Measurements from ENCODE around the gene MLF1. TPM values are rescaled to one million over a fixed set of nuclear protein-coding genes. Genes with fewer than 3 reads are reported as not detected.

MLF1 gene
- total RNA-seq, 1 experiment from 2014 or later, result 20.4 TPM

GRCh38 chr3:158652463-158652862 is 81.5 kb downstream of the MLF1 start:
- WGBS (ENCODE audit: extremely low coverage, insufficient read length, low lambda C conversion rate), result no CpG with 5 or more reads among the region's 3 CpGs
- Histone ChIP-seq H4K91ac (ENCODE audit: insufficient read length, low read depth, low read length) (no peak overlapping the region), H4K8ac (replicated peaks; ENCODE audit: insufficient read length, low read depth, low read length) (no peak overlapping the region), H3T11ph (ENCODE audit: low read length) (no peak overlapping the region), H2BK15ac (ENCODE audit: low read depth, low read length) (no peak overlapping the region), H3K23me2 (ENCODE audit: insufficient read length, low read depth, low read length, poor library complexity, severe bottlenecking) (no peaks in the 10 kb centered on the region), H2BK5ac (ENCODE audit: insufficient read length, low read length) (no peak overlapping the region), H3K14ac (ENCODE audit: insufficient read depth, low read length) (no peak overlapping the region), H3K56ac (ENCODE audit: insufficient read length, low read depth, low read length) (no peak overlapping the region), H3K18ac (ENCODE audit: insufficient read length, low read depth, low read length) (no peak overlapping the region), H3K79me2 (ENCODE audit: insufficient read depth, low read length) (no peaks in the 10 kb centered on the region), H3K4ac (ENCODE audit: low read depth, low read length) (no peak overlapping the region), H3K9ac (ENCODE audit: extremely low read depth, insufficient read length, low read length) (no peak overlapping the region), H3K9me3 (ENCODE audit: control insufficient read depth, low read depth, low read length) (no peaks in the 10 kb centered on the region), H3K79me1 (ENCODE audit: insufficient read depth, low read depth, low read length, poor library complexity, severe bottlenecking) (no peaks in the 10 kb centered on the region), H2BK12ac (ENCODE audit: insufficient read length, low read depth, low read length) (no peak overlapping the region), H3K27me3 (ENCODE audit: insufficient read depth, low read length) (no peaks in the 10 kb centered on the region), H3K27ac (ENCODE audit: insufficient read length, low read depth, low read length) (no peak overlapping the region), H2BK20ac (ENCODE audit: low read depth, low read length, poor library complexity, severe bottlenecking) (no peak overlapping the region), H4K20me1 (ENCODE audit: control insufficient read depth, insufficient read depth, insufficient read length) (no peaks in the 10 kb centered on the region), H3K23ac (ENCODE audit: insufficient read length, low read depth, low read length) (no peak overlapping the region), H4K5ac (ENCODE audit: insufficient read length, low read depth, low read length) (no peak overlapping the region), H3K4me2 (ENCODE audit: insufficient read depth, insufficient read length, low read length) (no peak overlapping the region), H3K4me1 (ENCODE audit: insufficient read depth, low read length) (no peaks in the 10 kb centered on the region), H2AFZ (ENCODE audit: low read length) (no peak overlapping the region), H2AK5ac (ENCODE audit: insufficient read length, low read length) (no peak overlapping the region), H2BK120ac (ENCODE audit: low read depth, low read length, poor library complexity, severe bottlenecking) (no peak overlapping the region)
- H3K27ac Mint-ChIP-seq, result no peak overlapping the region
- no peaks in the 10 kb centered on the region for H3K9me3 Mint-ChIP-seq
- no peaks in the 10 kb centered on the region for H3K27me3 Mint-ChIP-seq (ENCODE audit: low read depth)
- no peak for TF ChIP-seq CTCF (conservative IDR thresholded peaks at IDR 0.05)
- H3K4me1 Mint-ChIP-seq, result no peaks in the 10 kb centered on the region
- no peak overlapping the region for H3K4me3 Mint-ChIP-seq
- peaks cover 15 to 70% (median 38%) of the 10 kb centered on the region in 3 experiments; a peak in 6 of 7 replicates for H3K36me3 Mint-ChIP-seq (ENCODE audit: insufficient read depth in 1 of 3, low read depth in 3 of 3)
- DNase-seq, result no peak

Other genes starting within 250 kb of the MLF1 start
- gene GFM1, start 73.3 kb downstream of the MLF1 start, total RNA-seq (2021), result 46.2 and 47.1 TPM in 2 replicates
- 6.7 and 7.7 TPM in 2 replicates for gene LXN, start 101.5 kb downstream of the MLF1 start, total RNA-seq (2021)
- gene RARRES1, start 161.3 kb downstream of the MLF1 start, total RNA-seq (2021), result 0.72 and 0.81 TPM in 2 replicates
- 9.5 and 10.4 TPM in 2 replicates for gene MFSD1, start 230.9 kb downstream of the MLF1 start, total RNA-seq (2021)